Measurements from ENCODE around the gene WT1. TPM values are rescaled to one million over a fixed set of nuclear protein-coding genes. Genes with fewer than 3 reads are reported as not detected.

The WT1 gene
- total RNA-seq, 1 experiment from 2014 or later: 4.7 TPM

GRCh38 chr11:32428665-32429303, 6.6 kb downstream of the WT1 start:
- H3K27ac Mint-ChIP-seq (ENCODE audit: unreplicated experiment): no peak overlapping the region
- H3K36me3 Mint-ChIP-seq (ENCODE audit: insufficient read depth, unreplicated experiment): no peaks in the 10 kb centered on the region
- no peaks in the 10 kb centered on the region for H3K4me1 Mint-ChIP-seq (ENCODE audit: low read depth, unreplicated experiment)
- TF ChIP-seq, protein P1, sequence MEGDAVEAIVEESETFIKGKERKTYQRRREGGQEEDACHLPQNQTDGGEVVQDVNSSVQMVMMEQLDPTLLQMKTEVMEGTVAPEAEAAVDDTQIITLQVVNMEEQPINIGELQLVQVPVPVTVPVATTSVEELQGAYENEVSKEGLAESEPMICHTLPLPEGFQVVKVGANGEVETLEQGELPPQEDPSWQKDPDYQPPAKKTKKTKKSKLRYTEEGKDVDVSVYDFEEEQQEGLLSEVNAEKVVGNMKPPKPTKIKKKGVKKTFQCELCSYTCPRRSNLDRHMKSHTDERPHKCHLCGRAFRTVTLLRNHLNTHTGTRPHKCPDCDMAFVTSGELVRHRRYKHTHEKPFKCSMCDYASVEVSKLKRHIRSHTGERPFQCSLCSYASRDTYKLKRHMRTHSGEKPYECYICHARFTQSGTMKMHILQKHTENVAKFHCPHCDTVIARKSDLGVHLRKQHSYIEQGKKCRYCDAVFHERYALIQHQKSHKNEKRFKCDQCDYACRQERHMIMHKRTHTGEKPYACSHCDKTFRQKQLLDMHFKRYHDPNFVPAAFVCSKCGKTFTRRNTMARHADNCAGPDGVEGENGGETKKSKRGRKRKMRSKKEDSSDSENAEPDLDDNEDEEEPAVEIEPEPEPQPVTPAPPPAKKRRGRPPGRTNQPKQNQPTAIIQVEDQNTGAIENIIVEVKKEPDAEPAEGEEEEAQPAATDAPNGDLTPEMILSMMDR (IDR thresholded peaks at IDR 0.05; ENCODE audit: insufficient read depth in 1 of 2, low read depth in 1 of 2, low read length in 1 of 2, severe bottlenecking in 1 of 2, unreplicated experiment in 1 of 2): no peak
- intact Hi-C loops (cut with micrococcal nuclease; ENCODE audit: unreplicated experiment): no loop called here
- no peak overlapping the region for H3K4me3 ChIP-seq (ENCODE audit: low read depth, low read length)
- H3K27me3 ChIP-seq (replicated peaks; ENCODE audit: control insufficient read depth, insufficient read depth, low read length): no peaks in the 10 kb centered on the region
- no peaks in the 10 kb centered on the region for H3K27me3 Mint-ChIP-seq (ENCODE audit: insufficient read depth, unreplicated experiment)
- H3K4me1 ChIP-seq: peaks cover under 1% of the 10 kb centered on the region; the same call in 1 of the 2 replicates
- BruUV-seq (replicated peaks): no TSS peak
- no peaks in the 10 kb centered on the region for H3K36me3 ChIP-seq (ENCODE audit: control insufficient read depth, insufficient read depth, low read length)
- no peak for DNase-seq
- no peaks in the 10 kb centered on the region for H3K9me3 Mint-ChIP-seq (ENCODE audit: unreplicated experiment)
- no peaks in the 10 kb centered on the region for H3K9me3 ChIP-seq
- CTCF ChIA-PET: no interaction called here
- POLR2A ChIA-PET: no interaction called here
- no peak overlapping the region for H3K4me3 Mint-ChIP-seq (ENCODE audit: unreplicated experiment)

GRCh38 chr11:32427935-32428664, 7.2 kb downstream of the WT1 start:
- TF ChIP-seq, protein P1 (IDR thresholded peaks at IDR 0.05; ENCODE audit: insufficient read depth in 1 of 2, low read depth in 1 of 2, low read length in 1 of 2, severe bottlenecking in 1 of 2, unreplicated experiment in 1 of 2): no peak
- no peaks in the 10 kb centered on the region for H3K27me3 ChIP-seq (replicated peaks; ENCODE audit: control insufficient read depth, insufficient read depth, low read length)
- POLR2A ChIA-PET: no interaction called here
- no peak overlapping the region for H3K4me3 ChIP-seq (ENCODE audit: low read depth, low read length)
- no TSS peak for BruUV-seq (replicated peaks)
- Mint-ChIP-seq H3K36me3 (ENCODE audit: insufficient read depth, unreplicated experiment) (no peaks in the 10 kb centered on the region), H3K9me3 (ENCODE audit: unreplicated experiment) (no peaks in the 10 kb centered on the region), H3K27me3 (ENCODE audit: insufficient read depth, unreplicated experiment) (no peaks in the 10 kb centered on the region), H3K27ac (ENCODE audit: unreplicated experiment) (no peak overlapping the region), H3K4me3 (ENCODE audit: unreplicated experiment) (no peak overlapping the region), H3K4me1 (ENCODE audit: low read depth, unreplicated experiment) (no peaks in the 10 kb centered on the region)
- CTCF ChIA-PET: no interaction called here
- H3K9me3 ChIP-seq: no peaks in the 10 kb centered on the region
- intact Hi-C loops (cut with micrococcal nuclease; ENCODE audit: unreplicated experiment): no loop called here
- H3K36me3 ChIP-seq (ENCODE audit: control insufficient read depth, insufficient read depth, low read length): no peaks in the 10 kb centered on the region
- no peak for DNase-seq
- no peaks in the 10 kb centered on the region for H3K4me1 ChIP-seq

DNA sequence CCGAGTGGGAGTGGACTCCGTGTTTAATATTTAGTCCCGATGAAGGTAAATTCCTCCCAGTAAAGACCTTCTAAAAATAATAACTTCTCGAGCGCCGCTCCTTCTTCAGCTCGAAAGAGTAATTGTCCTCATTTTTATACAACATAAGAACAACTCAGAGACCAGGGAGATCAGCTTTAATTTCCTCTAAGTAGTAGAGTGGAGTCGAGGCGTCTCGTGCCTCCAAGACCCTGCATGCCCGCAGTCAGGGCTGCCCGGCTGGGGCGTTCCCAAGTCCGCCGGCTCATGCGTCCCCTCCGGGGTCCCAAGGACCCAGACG, 7.8 kb downstream of the WT1 start:
- intact Hi-C loops (cut with micrococcal nuclease; ENCODE audit: unreplicated experiment): no loop called here
- Mint-ChIP-seq H3K4me3 (ENCODE audit: unreplicated experiment) (no peak overlapping the region), H3K27ac (ENCODE audit: unreplicated experiment) (no peak overlapping the region), H3K9me3 (ENCODE audit: unreplicated experiment) (no peaks in the 10 kb centered on the region), H3K36me3 (ENCODE audit: insufficient read depth, unreplicated experiment) (no peaks in the 10 kb centered on the region), H3K4me1 (ENCODE audit: low read depth, unreplicated experiment) (no peaks in the 10 kb centered on the region), H3K27me3 (ENCODE audit: insufficient read depth, unreplicated experiment) (no peaks in the 10 kb centered on the region)
- H3K4me1 ChIP-seq: no peaks in the 10 kb centered on the region
- no TSS peak for BruUV-seq (replicated peaks)
- POLR2A ChIA-PET: no interaction called here
- TF ChIP-seq, protein P1 (IDR thresholded peaks at IDR 0.05; ENCODE audit: insufficient read depth in 1 of 2, low read depth in 1 of 2, low read length in 1 of 2, severe bottlenecking in 1 of 2, unreplicated experiment in 1 of 2): no peak
- CTCF ChIA-PET: no interaction called here
- H3K36me3 ChIP-seq (ENCODE audit: control insufficient read depth, insufficient read depth, low read length): no peaks in the 10 kb centered on the region
- H3K9me3 ChIP-seq: no peaks in the 10 kb centered on the region
- no peaks in the 10 kb centered on the region for H3K27me3 ChIP-seq (replicated peaks; ENCODE audit: control insufficient read depth, insufficient read depth, low read length)
- no peak for DNase-seq
- H3K4me3 ChIP-seq (ENCODE audit: low read depth, low read length): no peak overlapping the region

Measured in Caco-2 (cell line).